ENCODE measurements around the gene EXOC3L4.

GRCh38 chr14:103122947-103123633 is 28.6 kb downstream of the EXOC3L4 start, which contains the start of gene TNFAIP2:
- TF ChIP-seq EP300 (IDR thresholded peaks at IDR 0.05) (peak in 1 of 2 donors; percentile 53), CTCF (IDR thresholded peaks at IDR 0.05) (no peak), POLR2A (IDR thresholded peaks at IDR 0.05) (peak in 1 of 2 donors; percentile 61)
